Osteoblast (primary cell): ENCODE results near the gene ZIC4. TPM values are rescaled to one million over a fixed set of nuclear protein-coding genes. Genes with fewer than 3 reads are reported as not detected.

Experiments
- DNase-seq: peaks from one replicate; pipeline ENCODE4 v3.0.0; 2011; ENCODE audit warnings: low spot score, mixed read lengths; ENCODE audit not compliant: insufficient read length; ENCODE audit errors: missing footprints
- H2AFZ ChIP-seq: 2 replicates; pipeline ENCODE4 v1.6.0; 2011; ENCODE audit warnings: mild to moderate bottlenecking, low read length
- H3K27ac ChIP-seq: 2 replicates; pipeline ENCODE4 v1.5.1; 2011; ENCODE audit warnings: mild to moderate bottlenecking, low read depth, low read length, moderate library complexity
- H3K27me3 ChIP-seq: 2 replicates; pipeline ENCODE4 v1.6.0; 2012; ENCODE audit warnings: mild to moderate bottlenecking, control low read depth, inconsistent platforms, low read length, moderate library complexity; ENCODE audit not compliant: insufficient read depth
- H3K36me3 ChIP-seq: 2 replicates; pipeline ENCODE4 v1.5.1; 2011; ENCODE audit warnings: mild to moderate bottlenecking, low read length, control low read depth, moderate library complexity; ENCODE audit not compliant: insufficient read depth
- H3K4me1 ChIP-seq: 2 replicates; pipeline ENCODE4 v1.5.1; 2011; ENCODE audit warnings: mild to moderate bottlenecking, low read length, control low read depth, moderate library complexity; ENCODE audit not compliant: insufficient read depth
- H3K4me2 ChIP-seq: 2 replicates; pipeline ENCODE4 v1.6.0; 2011; ENCODE audit warnings: mild to moderate bottlenecking, low read length; ENCODE audit not compliant: insufficient read depth
- H3K4me3 ChIP-seq: fragments of 200-600 bp; sonication (generic); 3 replicates; pipeline ENCODE4 v1.5.1; 2012; ENCODE audit warnings: mild to moderate bottlenecking, low read length, inconsistent platforms; ENCODE audit not compliant: insufficient read depth
- H3K79me2 ChIP-seq: 2 replicates; pipeline ENCODE4 v1.6.0; 2012; ENCODE audit warnings: mild to moderate bottlenecking, low read length, control low read depth, inconsistent platforms; ENCODE audit not compliant: insufficient read depth
- H3K9me3 ChIP-seq: 2 replicates; pipeline ENCODE4 v1.5.1; 2011; ENCODE audit warnings: low read depth, low read length, control low read depth
- H4K20me1 ChIP-seq: 2 replicates; pipeline ENCODE4 v1.6.0; 2012; ENCODE audit warnings: mild to moderate bottlenecking, low read length, control low read depth; ENCODE audit not compliant: insufficient read depth
- total RNA-seq: library from RNA; depleted of rRNA; stranded (reverse); fragments of >200 nt; gene quantifications from 2 replicates; pipeline ENCODE4 v1.2.3, GENCODE V29; 2012
- TF ChIP-seq, protein P1 (sequence below): IDR thresholded peaks from 2 replicates; pipeline ENCODE4 v1.5.1; 2011; ENCODE audit warnings: mild to moderate bottlenecking, low read depth, low read length, moderate library complexity; ENCODE audit errors: extremely low read depth

ZIC4 gene
- total RNA-seq, 1 donor: 0.72 TPM

DNA sequence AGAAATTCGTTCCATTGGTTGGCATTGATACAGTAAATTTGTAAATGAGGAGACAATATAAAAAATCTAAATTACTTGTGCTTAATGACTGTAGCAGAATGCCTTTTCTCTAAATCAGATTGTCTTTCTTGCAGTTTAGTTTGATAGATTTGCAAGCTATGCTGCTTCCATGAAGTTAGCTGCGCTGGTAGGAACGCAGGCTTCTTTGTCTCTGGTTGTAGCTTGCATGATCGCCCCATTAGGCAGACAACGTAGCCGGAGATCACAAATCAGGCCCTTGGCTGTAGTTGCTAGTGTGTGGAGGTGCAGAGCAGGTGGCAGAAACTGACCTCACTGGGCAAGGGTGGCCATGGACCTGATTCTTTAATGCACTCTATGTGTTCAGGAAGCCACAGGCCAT, 8.9 kb upstream of the ZIC4 start:
- no peak overlapping the region for H3K4me3 ChIP-seq
- peaks cover 94% of the 10 kb centered on the region for H3K27me3 ChIP-seq
- no peaks in the 10 kb centered on the region for H4K20me1 ChIP-seq
- no peak for DNase-seq
- TF ChIP-seq, protein P1, sequence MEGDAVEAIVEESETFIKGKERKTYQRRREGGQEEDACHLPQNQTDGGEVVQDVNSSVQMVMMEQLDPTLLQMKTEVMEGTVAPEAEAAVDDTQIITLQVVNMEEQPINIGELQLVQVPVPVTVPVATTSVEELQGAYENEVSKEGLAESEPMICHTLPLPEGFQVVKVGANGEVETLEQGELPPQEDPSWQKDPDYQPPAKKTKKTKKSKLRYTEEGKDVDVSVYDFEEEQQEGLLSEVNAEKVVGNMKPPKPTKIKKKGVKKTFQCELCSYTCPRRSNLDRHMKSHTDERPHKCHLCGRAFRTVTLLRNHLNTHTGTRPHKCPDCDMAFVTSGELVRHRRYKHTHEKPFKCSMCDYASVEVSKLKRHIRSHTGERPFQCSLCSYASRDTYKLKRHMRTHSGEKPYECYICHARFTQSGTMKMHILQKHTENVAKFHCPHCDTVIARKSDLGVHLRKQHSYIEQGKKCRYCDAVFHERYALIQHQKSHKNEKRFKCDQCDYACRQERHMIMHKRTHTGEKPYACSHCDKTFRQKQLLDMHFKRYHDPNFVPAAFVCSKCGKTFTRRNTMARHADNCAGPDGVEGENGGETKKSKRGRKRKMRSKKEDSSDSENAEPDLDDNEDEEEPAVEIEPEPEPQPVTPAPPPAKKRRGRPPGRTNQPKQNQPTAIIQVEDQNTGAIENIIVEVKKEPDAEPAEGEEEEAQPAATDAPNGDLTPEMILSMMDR: no peak
- H3K4me1 ChIP-seq: no peaks in the 10 kb centered on the region
- H3K36me3 ChIP-seq: no peaks in the 10 kb centered on the region
- H2AFZ ChIP-seq: no peak overlapping the region
- H3K9me3 ChIP-seq: peaks cover 3% of the 10 kb centered on the region
- no peak overlapping the region for H3K4me2 ChIP-seq
- H3K79me2 ChIP-seq: no peaks in the 10 kb centered on the region
- H3K27ac ChIP-seq: no peak overlapping the region

DNA sequence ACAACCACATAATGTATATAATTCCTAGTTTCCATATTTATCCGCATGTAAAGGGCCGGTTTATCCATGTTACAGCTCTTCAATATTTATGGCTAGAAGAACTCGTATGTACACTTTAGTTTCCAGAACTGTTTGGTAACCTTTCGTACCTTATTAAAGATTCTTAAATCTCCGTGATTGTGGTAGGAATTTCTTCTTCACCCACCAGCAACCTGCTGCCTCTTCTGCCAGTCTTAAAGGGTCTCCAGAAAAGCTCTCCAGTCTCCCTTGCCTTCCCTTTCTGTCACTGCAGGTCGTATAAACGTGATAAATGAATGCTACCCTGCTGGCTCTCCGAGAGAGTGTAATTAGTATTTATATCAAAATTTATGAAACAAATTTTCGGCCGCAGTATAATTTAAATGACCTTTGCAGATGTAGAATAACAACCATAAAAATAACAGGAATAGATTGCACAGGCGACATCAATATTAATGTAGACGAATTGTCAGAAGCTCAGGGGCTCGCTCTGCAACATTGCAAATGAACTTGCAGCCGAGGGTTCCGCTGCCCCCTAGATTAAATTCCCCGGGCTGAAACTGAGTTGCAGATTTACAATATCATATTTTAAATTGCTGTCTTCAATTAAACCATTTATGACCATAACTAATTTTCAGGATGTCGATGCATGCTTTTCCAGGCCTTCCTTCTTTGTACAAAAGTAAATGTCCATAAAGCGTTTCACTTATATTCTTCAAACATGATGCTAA, 8.2 kb upstream of the ZIC4 start:
- Histone ChIP-seq H3K4me1 (no peaks in the 10 kb centered on the region), H3K36me3 (no peaks in the 10 kb centered on the region), H3K4me2 (no peak overlapping the region), H3K27me3 (peaks cover 93% of the 10 kb centered on the region), H3K9me3 (peaks cover 3% of the 10 kb centered on the region), H3K79me2 (no peaks in the 10 kb centered on the region), H3K27ac (no peak overlapping the region), H4K20me1 (no peaks in the 10 kb centered on the region), H2AFZ (no peak overlapping the region), H3K4me3 (no peak overlapping the region)
- peak; percentile 65 for DNase-seq
- TF ChIP-seq, protein P1: no peak

DNA sequence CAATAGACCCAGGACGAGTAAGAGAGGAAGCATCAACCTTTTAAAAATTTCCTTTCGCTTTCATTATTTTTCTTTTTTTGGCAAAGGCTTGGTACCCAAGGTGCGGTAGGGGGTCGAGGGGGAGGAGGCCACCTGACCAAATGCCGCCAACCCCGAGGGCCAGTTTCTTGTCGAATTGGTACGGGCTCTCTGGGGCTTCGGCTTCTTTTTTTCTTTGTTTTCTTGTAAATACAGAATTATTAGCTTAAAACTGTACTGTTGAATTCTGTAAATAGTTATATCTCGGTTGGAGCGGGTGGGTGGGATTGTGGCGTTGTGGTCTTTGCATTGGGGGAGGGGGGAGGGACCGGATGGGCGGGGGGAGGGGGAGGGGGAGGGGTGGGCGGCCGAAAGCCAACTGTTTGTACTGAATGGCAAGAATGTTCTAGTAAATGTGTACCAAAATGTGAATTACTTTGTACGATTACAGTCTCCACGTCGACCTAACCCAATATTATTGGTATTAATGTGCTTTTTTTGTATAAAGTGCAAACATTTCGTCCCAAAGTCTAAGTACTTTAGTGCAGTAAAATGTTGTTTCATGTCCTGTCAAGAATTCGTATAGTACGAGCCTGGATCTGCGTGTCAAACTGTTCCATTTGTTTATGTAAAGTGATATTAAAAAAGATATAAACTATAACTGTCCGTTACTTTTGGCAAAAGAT, 7.5 kb upstream of the ZIC4 start:
- Histone ChIP-seq H4K20me1 (no peaks in the 10 kb centered on the region), H3K27ac (no peak overlapping the region), H3K36me3 (no peaks in the 10 kb centered on the region), H3K9me3 (peaks cover 3% of the 10 kb centered on the region), H3K4me3 (peak overlapping the region; percentile 52), H3K27me3 (peaks cover 93% of the 10 kb centered on the region), H3K4me2 (peak overlapping the region; percentile 73), H3K4me1 (no peaks in the 10 kb centered on the region), H2AFZ (no peak overlapping the region), H3K79me2 (no peaks in the 10 kb centered on the region)
- peak; percentile 58 for DNase-seq
- TF ChIP-seq, protein P1: no peak
